ENCODE results near the gene SMARCA1.
"Not testable (repeated sequence)": the region's sequence is repeated elsewhere in the genome, so short reads cannot be mapped to it uniquely, and the experiment has no call there.

Gene SMARCA1, protein sequence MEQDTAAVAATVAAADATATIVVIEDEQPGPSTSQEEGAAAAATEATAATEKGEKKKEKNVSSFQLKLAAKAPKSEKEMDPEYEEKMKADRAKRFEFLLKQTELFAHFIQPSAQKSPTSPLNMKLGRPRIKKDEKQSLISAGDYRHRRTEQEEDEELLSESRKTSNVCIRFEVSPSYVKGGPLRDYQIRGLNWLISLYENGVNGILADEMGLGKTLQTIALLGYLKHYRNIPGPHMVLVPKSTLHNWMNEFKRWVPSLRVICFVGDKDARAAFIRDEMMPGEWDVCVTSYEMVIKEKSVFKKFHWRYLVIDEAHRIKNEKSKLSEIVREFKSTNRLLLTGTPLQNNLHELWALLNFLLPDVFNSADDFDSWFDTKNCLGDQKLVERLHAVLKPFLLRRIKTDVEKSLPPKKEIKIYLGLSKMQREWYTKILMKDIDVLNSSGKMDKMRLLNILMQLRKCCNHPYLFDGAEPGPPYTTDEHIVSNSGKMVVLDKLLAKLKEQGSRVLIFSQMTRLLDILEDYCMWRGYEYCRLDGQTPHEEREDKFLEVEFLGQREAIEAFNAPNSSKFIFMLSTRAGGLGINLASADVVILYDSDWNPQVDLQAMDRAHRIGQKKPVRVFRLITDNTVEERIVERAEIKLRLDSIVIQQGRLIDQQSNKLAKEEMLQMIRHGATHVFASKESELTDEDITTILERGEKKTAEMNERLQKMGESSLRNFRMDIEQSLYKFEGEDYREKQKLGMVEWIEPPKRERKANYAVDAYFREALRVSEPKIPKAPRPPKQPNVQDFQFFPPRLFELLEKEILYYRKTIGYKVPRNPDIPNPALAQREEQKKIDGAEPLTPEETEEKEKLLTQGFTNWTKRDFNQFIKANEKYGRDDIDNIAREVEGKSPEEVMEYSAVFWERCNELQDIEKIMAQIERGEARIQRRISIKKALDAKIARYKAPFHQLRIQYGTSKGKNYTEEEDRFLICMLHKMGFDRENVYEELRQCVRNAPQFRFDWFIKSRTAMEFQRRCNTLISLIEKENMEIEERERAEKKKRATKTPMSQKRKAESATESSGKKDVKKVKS

DNA sequence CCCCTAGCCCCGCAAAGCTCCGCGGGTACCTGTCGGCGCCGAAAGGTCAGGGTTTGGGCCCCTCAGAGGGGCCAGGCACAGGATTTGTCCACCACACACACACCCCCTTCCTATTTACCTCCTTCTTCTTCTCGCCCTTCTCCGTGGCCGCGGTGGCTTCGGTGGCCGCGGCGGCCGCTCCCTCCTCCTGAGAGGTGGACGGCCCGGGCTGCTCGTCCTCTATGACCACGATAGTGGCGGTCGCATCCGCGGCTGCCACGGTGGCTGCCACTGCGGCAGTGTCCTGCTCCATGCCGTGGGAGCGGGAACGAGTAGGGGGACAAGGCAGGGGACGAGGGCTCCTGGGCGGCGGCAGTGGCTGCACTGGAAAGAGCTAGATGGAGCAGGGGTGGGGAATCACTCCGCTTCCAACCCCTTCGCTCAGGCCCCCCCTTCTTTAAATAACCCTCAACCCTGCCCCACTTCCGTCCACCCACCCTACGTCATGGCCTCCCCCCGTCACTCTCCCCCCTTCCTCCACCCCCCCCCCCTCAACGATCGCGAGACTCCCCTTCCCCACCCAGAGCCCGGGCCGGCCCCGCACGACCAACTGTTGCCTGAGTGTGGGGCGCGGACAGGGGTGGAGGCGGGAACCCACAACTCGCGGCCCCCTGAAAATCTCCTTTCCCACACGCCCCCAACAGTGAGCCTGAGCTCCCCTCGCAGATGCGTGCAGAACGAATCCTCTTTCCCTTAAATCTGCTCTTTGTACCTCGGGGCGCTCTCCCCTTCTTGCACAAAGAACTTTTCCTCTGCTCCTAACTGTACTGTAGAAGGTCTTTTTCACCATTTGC is at the start of gene SMARCA1:
SMARCA1 (minus strand) TSS at position 412 of the 833 bp plus-strand sequence; CDS start at position 292, 120 bp downstream.
- DNase-seq (ENCODE audit: low read depth, low spot score): no peak

DNA sequence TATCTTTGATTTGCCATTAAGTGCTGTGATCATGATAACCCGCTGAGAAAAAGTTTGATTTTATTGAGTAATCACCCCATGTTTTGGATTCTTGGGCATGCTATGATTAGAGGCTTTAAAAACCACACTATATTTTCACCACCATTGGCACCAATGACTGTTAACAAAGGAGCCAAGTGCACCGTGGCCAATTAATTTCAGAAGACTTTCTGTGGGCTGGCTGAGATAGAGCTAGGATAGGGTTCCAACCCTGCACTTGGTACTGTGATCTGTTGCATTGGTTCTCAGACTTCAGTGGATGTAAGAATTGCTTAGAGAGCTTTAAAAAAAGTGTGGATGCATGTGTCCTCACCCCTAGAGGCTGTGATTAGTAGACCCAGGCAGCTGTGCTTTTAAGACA is 49.1 kb upstream of the SMARCA1 start:
- no peak for DNase-seq (ENCODE audit: low read depth, low spot score)

DNA sequence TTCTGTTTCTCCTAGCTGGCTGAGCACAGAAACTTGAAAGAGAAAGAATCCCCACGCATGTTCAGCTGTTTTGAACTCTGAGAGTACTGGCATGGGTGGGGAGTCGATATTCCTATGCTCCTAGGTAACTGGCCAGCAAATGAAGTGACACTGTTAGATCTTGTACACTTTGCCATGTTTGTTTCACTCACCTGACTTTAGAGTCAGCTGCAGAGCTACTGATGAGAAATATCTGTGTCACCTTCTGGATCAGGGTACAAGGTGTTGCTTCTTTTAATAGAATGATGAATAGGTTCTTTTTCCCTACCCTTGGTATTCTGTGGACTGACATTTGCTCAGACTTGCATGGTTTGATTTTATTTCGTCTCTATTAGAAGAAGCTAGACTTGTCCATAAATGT is 45.1 kb upstream of the SMARCA1 start:
- no peak for DNase-seq (ENCODE audit: low read depth, low spot score)

DNA sequence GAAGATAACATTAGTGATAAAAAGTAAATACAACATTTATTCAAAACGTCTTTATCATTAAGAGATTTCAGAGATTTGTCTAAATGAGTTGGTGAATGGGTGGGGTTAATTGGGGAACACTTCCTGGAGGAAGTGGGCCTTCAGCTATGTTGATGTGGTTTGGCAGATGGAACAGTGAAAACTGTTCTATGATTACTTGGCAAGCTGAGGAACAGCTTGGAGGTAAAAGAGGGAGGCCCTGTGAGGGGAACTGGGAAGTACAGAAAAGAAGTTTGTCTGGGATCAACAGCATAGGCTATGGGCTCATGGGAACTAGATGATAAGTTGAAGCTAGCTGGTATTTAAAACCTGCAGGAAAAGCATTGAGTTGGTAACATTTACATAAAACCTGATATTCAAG is 42.8 kb upstream of the SMARCA1 start:
- no peak for DNase-seq (ENCODE audit: low read depth, low spot score)

DNA sequence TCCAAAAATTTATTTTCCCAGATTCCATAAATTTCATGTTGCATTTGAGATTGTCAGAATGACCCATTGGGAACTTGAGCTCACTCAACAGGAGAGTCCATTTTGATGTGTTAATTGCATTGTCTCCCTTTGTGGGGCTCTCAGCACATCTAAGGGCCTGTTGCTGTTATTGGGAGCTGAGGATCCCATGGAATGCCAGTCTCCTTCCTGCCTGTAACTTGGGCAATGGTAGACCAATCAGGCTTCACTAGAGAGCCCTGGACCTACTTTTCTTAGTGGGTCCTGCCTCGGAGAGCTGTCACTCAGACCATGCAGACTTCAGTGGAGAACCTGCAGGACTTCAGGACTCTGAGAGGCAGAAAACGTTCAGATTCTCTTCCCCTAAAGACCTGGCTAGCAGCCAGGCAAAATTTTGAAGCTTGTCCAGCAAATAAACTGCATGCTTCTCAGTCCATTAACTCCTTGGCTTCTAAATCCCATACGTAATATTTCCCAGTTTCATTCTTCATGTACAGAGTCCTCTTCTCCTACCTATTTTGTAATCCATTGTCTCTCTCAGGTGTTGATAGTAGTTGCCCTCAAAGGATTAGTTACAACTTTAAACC is 41.9 kb upstream of the SMARCA1 start:
- no peak for DNase-seq (ENCODE audit: low read depth, low spot score)

DNA sequence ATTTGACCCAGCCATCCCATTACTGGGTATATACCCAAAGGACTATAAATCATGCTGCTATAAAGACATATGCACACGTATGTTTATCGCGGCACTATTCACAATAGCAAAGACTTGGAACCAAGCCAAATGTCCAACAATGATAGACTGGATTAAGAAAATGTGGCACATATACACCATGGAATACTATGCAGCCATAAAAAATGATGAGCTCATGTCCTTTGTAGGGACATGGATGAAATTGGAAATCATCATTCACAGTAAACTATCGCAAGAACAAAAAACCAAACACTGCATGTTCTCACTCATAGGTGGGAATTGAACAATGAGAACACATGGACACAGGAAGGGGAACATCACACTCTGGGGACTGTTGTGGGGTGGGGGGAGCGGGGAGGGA is 41.1 kb upstream of the SMARCA1 start:
- not testable (repeated sequence) for DNase-seq (ENCODE audit: low read depth, low spot score)

DNA sequence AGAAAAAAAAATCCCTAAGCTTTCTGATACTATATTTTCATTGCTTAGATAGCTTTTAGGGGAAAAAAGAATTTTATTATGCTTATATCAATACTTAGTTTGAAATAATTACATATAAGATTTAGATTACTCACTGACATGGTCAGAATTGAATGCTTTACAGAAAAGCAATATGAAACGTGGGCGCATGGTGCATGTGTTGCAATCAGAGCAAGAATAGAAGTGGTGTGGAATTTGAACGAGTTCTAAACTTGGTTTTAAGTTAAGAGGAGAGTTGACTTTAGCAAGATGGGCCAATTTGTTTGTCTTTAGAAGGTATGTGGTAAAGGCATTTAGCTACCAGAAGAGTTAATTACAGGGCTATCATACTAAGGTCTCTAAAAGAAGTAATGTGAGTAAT is 38.2 kb upstream of the SMARCA1 start:
- DNase-seq (ENCODE audit: low read depth, low spot score): no peak

DNA sequence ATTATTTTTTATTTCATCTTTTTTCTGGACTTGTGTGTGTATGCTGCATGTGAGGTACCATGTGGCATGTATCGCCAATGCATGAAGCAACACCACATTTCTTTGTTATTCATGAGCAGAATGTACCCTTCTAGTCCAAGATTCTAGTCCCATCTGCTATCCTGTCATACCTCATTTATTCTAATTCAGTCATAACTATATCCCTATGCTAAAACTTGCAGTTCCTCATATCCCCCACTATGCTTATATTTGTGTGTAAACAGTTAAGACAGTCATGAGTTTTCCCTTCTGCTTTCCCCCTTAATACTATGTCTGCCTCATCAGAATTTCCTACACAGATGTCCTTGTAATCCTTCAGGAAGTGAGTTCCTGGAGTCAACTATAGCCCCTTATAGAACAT is 36.5 kb upstream of the SMARCA1 start:
- no peak for DNase-seq (ENCODE audit: low read depth, low spot score)

DNA sequence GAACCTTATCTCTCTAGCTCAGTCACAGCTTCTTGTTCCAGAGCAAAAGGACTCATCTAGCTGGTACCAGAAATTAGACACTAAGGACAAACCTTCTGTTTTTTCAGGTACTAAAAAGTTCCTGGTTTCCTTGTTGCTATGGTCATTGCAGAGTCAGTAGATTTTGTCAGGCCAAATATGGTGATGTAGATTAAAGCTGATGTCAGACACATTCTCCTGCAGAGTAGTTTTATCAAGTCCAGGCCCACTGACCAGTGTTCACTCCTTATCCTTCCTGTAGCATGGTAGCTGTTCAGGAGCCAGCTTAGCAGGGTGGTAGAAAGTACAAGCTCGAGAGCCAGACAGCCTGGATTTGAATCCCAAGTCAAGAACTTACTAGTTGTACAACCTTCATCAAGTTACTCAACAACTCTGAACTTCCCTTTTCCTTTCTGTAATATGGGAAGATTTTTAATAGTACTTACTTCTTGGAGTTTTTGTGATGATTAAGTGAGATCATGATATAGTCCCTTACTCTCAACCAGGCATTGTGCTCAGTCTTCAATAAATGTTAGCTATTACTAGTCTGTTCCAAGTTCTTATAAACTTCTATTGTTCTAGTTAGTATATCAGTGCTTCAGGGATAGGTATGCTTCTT is 34.7 kb upstream of the SMARCA1 start:
- no peak for DNase-seq (ENCODE audit: low read depth, low spot score)

DNA sequence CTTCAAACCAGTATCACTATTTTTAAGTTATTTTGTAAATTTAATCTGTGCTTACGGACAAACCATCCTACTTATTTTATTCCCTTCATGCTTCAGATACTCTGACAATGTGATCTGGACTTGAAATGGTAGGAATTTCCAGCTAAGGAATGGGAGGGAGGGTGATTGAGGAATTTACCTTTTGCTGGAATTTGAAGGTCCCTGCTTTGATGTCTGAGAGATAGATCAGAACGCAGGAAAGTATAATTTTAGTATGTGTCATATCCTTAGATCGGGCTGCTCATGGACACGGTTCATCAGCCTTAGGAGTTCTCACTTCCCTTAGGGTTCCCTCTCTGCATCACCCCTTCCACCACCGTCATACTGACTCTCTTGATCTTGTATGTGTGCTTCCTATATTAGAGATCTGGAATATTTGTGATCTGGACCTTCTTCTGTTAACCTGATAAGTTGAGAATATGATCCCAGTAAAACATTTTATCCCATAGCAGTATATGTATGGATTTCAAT is 33.6 kb upstream of the SMARCA1 start:
- no peak for DNase-seq (ENCODE audit: low read depth, low spot score)

DNA sequence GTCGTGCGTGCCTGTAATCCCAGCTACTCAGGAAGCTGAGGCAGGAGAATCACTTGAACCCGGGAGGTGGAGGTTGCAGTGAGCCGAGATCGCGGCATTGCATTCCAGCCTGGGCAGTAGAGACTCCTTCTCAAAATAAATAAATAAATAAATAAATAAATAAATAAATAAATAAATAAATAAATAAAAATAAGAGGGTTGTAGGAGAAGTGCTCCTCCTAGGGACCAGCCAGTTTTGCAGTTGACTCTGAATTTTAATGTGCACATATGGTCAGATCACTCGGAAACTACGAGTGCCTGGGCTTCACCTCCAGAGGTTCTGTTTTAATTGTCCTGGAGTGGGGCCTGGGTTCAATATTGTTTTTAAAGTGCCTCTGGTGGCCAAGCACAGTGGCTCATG is 31.5 kb upstream of the SMARCA1 start:
- not testable (repeated sequence) for DNase-seq (ENCODE audit: low read depth, low spot score)

DNA sequence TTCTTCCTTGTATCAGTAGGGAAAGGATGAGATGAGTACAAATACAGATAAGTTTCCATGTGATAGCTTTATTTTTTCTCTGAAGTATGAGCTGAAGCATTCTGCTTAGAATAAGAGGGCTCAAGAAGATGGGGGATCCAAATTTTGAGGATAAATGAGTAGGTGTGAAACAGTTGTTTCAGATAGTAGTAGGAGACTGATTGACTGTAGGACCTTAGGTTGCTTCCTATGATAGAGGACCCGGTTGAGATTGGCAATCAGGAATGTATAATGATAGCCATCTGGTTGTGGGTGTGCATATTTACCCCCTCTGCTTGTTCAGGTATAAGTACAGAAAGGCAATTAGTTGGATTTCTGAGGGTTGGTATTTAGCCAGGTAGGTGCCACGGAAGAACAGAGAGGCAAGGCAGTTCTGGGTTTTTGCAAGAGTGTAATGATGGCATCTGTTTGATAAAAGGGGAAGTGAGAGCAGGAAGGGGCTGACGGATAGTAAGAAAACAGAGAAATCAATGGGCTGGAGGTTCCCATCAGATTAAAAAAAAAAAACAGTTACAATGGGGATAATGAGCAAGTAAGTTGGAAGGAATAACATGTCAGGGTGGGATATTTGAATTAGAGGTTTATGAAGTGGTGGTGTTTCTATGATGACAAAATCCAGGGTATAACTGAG is 30.5 kb upstream of the SMARCA1 start:
- DNase-seq (ENCODE audit: low read depth, low spot score): no peak

DNA sequence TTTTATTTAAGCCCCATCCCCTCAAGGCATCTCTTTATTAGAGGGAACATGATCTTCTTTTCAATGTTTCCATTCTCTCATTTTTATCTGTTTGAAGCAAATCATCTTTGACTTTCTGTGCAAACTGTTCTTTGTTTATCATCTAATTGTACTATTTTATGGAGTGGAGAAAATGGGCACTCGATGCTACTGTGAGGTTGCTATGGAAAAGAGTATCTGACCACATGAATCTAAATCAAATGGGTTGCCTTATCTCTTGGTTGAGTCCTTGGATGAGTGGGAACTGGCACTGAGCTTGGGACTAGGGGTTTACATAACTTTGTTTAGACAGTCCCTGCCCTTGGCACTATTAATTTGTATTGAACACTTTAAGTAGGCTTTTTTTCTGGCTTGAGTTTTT is 25.8 kb upstream of the SMARCA1 start:
- no peak for DNase-seq (ENCODE audit: low read depth, low spot score)

DNA sequence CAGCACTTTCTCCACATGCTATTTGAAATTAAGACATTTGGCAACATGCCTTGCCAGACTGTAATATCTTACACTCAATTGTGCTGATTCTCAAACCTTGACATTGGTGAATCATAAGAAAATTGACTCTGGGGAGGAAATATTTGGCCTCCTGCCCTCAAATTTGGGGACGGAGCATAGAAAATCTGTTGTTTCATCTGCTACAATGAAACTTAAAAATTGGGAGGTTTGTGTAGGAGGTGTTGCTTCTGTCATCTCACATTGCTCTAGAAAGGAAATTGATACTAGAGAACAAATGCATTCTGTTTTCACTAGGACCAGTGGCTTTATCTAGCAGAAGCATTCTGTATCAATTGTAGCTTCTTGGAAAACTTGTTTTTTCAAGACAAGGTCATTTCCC is 22.1 kb upstream of the SMARCA1 start:
- no peak for DNase-seq (ENCODE audit: low read depth, low spot score)

DNA sequence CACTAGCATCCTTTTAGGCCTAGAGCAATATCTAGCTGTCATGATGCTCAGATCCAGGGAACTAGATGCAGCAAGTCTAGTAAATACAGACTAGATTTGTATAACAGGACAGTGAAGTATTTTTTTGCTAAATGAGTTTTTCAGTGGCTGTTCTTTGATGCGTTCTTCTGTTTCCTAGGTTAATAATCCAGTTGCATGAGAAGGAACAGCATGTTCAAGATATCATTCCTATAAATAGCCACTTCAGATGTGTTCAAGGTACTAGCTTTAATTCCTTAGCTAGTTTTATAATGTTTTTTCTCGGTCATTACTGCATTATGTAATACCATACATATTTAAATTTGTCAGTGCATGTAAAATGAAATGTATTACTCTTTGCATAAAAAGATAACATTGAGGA is 21.5 kb upstream of the SMARCA1 start:
- DNase-seq (ENCODE audit: low read depth, low spot score): no peak

DNA sequence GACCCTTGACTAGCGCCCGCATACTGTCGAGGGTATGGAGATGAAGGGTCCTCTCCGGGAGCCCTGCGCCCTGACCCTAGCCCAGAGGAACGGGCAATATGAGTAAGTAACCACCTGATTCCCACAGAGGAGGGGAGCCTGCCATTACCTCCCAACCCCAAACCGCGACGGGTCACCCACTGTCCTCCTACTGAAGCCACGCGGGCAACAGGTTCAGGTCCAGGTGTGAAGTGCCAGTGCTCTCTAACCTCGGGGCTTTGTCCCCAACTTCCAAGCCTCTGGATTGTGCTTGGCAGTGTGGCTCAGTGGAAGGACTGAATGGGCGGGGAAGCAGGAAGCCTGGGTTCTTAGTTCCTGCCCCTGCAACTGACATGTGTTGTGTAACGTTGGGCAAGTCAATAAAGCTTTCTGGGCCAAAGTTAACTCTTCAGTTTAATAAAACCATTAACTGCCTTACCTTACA is 17.5 kb upstream of the SMARCA1 start:
- no peak for DNase-seq (ENCODE audit: low read depth, low spot score)

DNA sequence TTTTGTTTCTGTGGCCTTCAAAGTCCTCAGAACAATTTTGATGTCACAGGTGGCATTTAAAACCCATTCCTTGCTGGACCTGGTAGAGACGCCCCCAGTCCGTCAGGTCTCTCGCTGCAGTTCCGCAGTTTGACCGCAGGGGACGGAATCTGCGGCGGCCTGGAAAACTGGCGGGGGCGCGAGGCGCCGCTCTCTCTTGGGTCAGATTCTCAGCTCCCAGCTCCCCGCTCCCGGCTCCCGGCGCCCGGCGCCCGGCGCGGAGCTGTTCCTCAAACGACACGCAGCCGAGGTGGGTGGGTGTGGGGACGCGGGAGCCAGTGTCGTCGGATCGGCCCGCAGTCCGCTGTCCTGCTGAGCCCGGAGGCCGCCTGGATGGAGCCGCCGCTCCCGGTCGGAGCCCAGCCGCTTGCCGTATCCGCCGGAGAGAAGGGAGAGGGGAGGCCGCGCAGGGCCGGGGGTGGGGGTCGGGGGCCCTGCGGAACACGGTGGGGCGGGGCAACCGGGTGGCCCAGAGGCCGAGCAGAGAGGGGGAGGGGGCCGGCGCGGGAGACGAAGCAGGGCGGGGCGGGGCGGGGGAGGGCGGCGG is 16.9 kb upstream of the SMARCA1 start, which contains the start of gene OCRL:
OCRL (plus strand) TSS at position 192 of the 586 bp plus-strand sequence; CDS start at position 373, 181 bp downstream.
- peak; percentile 2 for DNase-seq (ENCODE audit: low read depth, low spot score)

DNA sequence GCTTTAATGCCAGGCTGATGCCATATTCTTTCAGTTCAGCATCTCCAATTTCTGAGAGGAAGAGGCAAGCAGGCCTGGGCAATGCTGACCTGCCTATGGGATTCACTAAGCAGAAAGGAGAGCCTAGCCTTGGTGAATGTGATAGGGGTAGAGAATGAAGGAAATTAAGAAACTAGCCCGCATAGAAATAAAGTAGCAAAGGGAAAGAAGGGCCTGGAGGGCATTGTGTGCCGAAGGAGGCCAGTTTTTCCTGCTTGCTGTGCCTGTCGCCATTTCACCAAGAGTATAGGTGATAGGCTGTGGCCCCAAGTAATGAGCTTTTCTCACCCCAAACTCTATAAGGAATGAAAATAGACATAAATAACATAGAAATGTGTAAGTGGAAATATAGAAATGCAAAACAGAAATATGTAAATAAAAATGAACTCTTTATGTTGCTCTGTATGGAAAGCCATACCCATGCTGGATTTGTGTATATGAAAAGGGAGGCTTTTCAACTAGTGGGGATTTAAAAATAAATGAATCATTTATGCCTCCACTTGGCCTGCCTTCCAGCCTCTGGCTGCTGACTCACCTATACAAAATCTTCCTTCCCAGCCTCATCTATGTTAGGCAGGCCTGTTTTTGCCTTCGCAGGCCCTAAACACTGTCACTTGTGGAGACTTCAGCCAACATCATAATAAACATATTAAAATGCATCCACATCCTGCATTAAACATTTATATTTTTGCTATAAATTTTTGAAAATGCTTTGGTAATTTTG is 11.7 kb upstream of the SMARCA1 start:
- DNase-seq (ENCODE audit: low read depth, low spot score): no peak
